Thymus (tissue), 14 donors: ENCODE results near the gene MRPL48. TPM values are rescaled to one million over a fixed set of nuclear protein-coding genes. Genes with fewer than 3 reads are reported as not detected.
"Not testable (repeated sequence)": the region's sequence is repeated elsewhere in the genome, so short reads cannot be mapped to it uniquely, and the experiment has no call there.

Experiments used
- DNase-seq, 9 donors: peaks; one replicate each; pipeline ENCODE4 v3.0.0-alpha.2; 2013; ENCODE audit warnings: low spot score in 9 of 9, low read depth in 6 of 9, missing footprints in 1 of 9
- H3K27ac ChIP-seq, 2 donors: one replicate each; pipeline ENCODE4 v1.5.1; 2013; ENCODE audit warnings: control low read depth in 1 of 2, low read depth in 1 of 2, low read length in 1 of 2, mild to moderate bottlenecking in 1 of 2, moderate library complexity in 1 of 2
- H3K27me3 ChIP-seq, 2 donors: one replicate each; pipeline ENCODE4 v1.5.1; 2013; ENCODE audit warnings: low read length in 1 of 2; ENCODE audit not compliant: control insufficient read depth in 2 of 2, insufficient read depth in 1 of 2
- H3K36me3 ChIP-seq, 2 donors: one replicate each; pipeline ENCODE4 v1.5.1; 2013; ENCODE audit warnings: low read length in 1 of 2, mild to moderate bottlenecking in 1 of 2, moderate library complexity in 1 of 2; ENCODE audit not compliant: control insufficient read depth in 2 of 2, insufficient read depth in 2 of 2
- H3K4me1 ChIP-seq, 2 donors: one replicate each; pipeline ENCODE4 v1.5.1; 2013; ENCODE audit warnings: low read length in 2 of 2; ENCODE audit not compliant: control insufficient read depth in 2 of 2, insufficient read depth in 2 of 2
- H3K4me3 ChIP-seq, 2 donors: one replicate each; pipeline ENCODE4 v1.5.1; 2013; ENCODE audit warnings: low read length in 2 of 2, control low read depth in 1 of 2, mild to moderate bottlenecking in 1 of 2
- H3K9me3 ChIP-seq, 2 donors: one replicate each; pipeline ENCODE4 v1.5.1; 2013; ENCODE audit warnings: low read length in 1 of 2, mild to moderate bottlenecking in 1 of 2; ENCODE audit not compliant: control insufficient read depth in 2 of 2, insufficient read depth in 1 of 2
- WGBS: extraction: QIAGEN DNeasy Blood & Tissue Kit; methylation state at CpG from one replicate; pipeline ENCODE4 v1.1.7; 2013; 5-methylcytosine and 5-hydroxymethylcytosine counted together
- long read RNA-seq, 10 donors: transcript quantifications; one replicate each; lab custom pipeline, GENCODE V29; 2026
- polyA plus RNA-seq: library from polyadenylated mRNA; stranded (reverse); fragments of 200-250 nt; gene quantifications from one replicate; pipeline ENCODE4 v1.2.3, GENCODE V29; 2013
- total RNA-seq: library from RNA; stranded (reverse); fragments of 120-200 nt; gene quantifications from one replicate; pipeline ENCODE4 v1.2.4, GENCODE V29; 2013
- donor health status: healthy.

Gene MRPL48
- 66.6 TPM for total RNA-seq
- 43.7 TPM for polyA plus RNA-seq
- long read RNA-seq, donor 1, partial matches to known transcripts, result 0 of 4 reads
- long read RNA-seq, donor 1, other reads (novel, unspliced or antisense), result 0 of 4 reads
- long read RNA-seq, donor 2, result 0 reads
- long read RNA-seq, donor 3, transcript MRPL48-201 (8 exons, 1,536 nt), result major isoform, 32 of 38 reads
- long read RNA-seq, donor 3, partial matches to known transcripts, result 0 of 38 reads
- long read RNA-seq, donor 3, other reads (novel, unspliced or antisense), result 0 of 38 reads
- long read RNA-seq, donor 4, transcript MRPL48-201 (8 exons, 1,536 nt), result major isoform, 8 of 12 reads
- long read RNA-seq, donor 4, partial matches to known transcripts, result 0 of 12 reads
- long read RNA-seq, donor 4, other reads (novel, unspliced or antisense), result 0 of 12 reads
- long read RNA-seq, donor 5, transcript MRPL48-201 (8 exons, 1,536 nt), result major isoform, 41 of 55 reads
- long read RNA-seq, donor 5, partial matches to known transcripts, result 11 of 55 reads
- long read RNA-seq, donor 5, other reads (novel, unspliced or antisense), result 0 of 55 reads
- long read RNA-seq, donor 6, transcript MRPL48-201 (8 exons, 1,536 nt), result major isoform, 15 of 18 reads
- long read RNA-seq, donor 6, partial matches to known transcripts, result 0 of 18 reads
- long read RNA-seq, donor 6, other reads (novel, unspliced or antisense), result 0 of 18 reads
- long read RNA-seq, donor 7, transcript MRPL48-201 (8 exons, 1,536 nt), result major isoform, 16 of 19 reads
- long read RNA-seq, donor 7, partial matches to known transcripts, result 0 of 19 reads
- long read RNA-seq, donor 7, other reads (novel, unspliced or antisense), result 0 of 19 reads
- long read RNA-seq, donor 8, transcript MRPL48-201 (8 exons, 1,536 nt), result major isoform, 13 of 15 reads
- long read RNA-seq, donor 8, partial matches to known transcripts, result 0 of 15 reads
- long read RNA-seq, donor 8, other reads (novel, unspliced or antisense), result 0 of 15 reads
- long read RNA-seq, donor 9, transcript MRPL48-201 (8 exons, 1,536 nt), result major isoform, 19 of 19 reads
- long read RNA-seq, donor 9, partial matches to known transcripts, result 0 of 19 reads
- long read RNA-seq, donor 9, other reads (novel, unspliced or antisense), result 0 of 19 reads
- long read RNA-seq, donor 10, transcript MRPL48-201 (8 exons, 1,536 nt), result major isoform, 5 of 101 reads
- long read RNA-seq, donor 10, partial matches to known transcripts, result 95 of 101 reads
- long read RNA-seq, donor 10, other reads (novel, unspliced or antisense), result 0 of 101 reads

DNA sequence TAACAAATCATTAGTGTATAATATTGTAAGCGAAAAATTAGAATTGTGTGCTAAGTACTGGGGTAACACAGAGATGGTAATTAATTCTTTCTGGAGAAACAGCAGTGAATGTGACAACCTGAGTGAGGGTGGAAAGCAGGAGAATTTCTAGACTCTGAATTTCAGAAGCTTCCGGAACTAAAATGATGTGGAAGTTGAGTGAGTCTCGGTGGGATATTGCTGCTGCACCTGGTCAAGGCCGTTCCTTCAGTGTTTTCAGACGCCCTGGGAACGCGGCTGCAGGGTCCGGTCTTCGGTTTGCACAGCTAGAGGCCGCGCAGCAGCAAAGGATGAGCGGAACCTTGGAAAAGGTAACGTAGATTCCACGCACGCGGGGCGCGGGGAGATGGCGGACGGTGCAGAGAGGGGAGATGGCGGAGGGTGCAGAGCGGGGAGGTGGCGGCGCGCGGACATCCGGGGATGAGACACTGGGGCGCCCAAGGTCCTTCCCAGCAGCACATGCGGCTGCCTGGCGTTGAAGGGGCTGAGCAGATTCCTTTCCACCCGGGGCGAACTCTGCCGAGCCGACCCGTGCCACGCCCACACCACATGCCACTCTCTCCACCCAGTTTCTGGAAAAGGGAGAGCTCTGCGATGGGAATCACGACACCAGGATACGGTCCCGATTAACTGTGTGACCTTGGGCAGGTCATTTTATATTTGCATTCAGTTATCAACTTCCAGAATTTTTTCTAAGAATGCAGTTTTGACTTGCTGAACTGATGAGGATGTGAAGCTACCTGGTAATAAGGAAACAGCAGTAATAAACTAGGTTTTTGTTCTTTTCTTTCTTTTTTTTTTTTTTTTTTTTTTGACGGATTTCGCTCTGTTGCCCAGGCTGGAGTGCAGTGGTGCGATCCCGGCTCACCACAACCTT is at the start of gene MRPL48:
MRPL48 (plus strand) TSS at position 232 of the 916 bp plus-strand sequence; CDS start at position 330, 98 bp downstream.
- peak within 1 kb of the TSS; percentile 95 to 98 for H3K27ac ChIP-seq
- 6% methylated on average over 44 of the region's 44 CpGs for WGBS
- peaks cover 0 to 1% of the 10 kb centered on the region in 2 donors for H3K9me3 ChIP-seq

DNA sequence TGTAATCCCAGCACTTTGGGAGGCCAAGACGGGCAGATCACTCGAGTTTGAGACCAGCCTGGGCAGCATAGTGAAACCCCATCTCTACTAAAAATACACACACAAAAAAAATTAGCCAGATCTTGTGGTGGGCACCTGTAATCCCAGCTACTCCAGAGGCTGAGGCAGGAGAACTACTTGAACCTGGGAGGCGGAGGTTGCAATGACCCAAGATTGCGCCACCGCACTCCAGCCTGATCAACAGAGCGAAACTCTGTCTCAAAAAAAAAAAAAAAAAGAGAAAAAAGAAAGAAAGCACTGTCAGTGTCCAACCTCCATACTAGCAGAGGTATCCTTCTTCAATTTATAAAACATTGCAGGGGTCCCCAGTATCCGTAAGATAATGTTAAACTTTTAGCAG is 44.6 kb upstream of the MRPL48 start:
- no peak for DNase-seq
- Histone ChIP-seq H3K27me3 (no peaks in the 10 kb centered on the region), H3K9me3 (no peaks in the 10 kb centered on the region), H3K27ac (no peak overlapping the region), H3K4me3 (no peak overlapping the region), H3K36me3 (no peaks in the 10 kb centered on the region), H3K4me1 (no peaks in the 10 kb centered on the region)
- WGBS, result 97% methylated on average over 7 of the region's 7 CpGs

More for the DNA sequence above, at the start of gene MRPL48:
- DNase-seq, result peak; percentile 66 to 93 (median 86)
- H3K27me3 ChIP-seq, result no peaks in the 10 kb centered on the region
- H3K4me3 ChIP-seq, result peak within 1 kb of the TSS; percentile 73 to 97
- no peaks in the 10 kb centered on the region for H3K36me3 ChIP-seq
- H3K4me1 ChIP-seq, result peaks cover 4 to 10% of the 10 kb centered on the region in 2 donors

DNA sequence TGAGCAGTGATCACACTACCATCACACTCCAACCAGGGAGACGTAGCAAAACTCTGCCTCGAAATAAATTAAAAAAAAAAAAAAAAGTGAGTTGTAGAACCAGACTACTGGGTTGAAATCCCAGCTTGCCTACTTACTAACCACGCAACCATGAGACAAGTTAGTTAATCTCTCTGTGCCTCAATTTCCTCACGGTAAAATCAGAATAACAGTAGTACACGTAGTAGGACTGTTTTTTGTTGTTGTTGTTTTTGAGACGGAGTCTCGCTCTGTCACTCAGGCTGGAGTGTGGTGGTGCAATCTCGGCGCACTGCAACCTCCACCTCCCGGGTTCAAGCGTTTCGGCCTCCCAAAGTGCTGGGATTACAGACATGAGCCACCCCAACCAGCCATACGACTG is 41.0 kb upstream of the MRPL48 start:
- no peak for DNase-seq
- Histone ChIP-seq H3K4me3 (no peak overlapping the region), H3K27me3 (no peaks in the 10 kb centered on the region), H3K36me3 (peaks cover 0 to 2% of the 10 kb centered on the region in 2 donors), H3K4me1 (no peaks in the 10 kb centered on the region), H3K27ac (no peak overlapping the region), H3K9me3 (no peaks in the 10 kb centered on the region)
- 98% methylated on average over 13 of the region's 13 CpGs for WGBS

DNA sequence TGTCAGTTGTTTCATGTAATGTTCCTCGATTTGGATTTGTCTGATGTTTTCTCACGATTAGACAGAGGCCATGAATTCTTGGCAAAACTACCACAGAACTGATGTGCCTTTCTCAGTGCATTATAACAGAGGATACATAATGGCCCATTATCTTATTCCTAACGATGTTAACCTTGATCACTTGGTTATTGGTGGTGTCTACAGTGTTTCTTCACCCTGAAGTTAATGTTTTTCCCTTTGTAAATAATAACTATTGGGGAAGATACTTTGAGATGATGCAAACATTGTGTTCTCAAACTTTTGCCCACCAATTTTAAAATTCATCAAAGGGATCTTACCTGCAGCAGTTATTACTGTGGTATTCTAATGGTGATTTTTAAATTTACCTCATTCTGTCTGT is 39.9 kb upstream of the MRPL48 start:
- H3K27me3 ChIP-seq, result no peaks in the 10 kb centered on the region
- WGBS, result 94% methylated on average over 3 of the region's 3 CpGs
- H3K36me3 ChIP-seq, result peaks cover 0 to 2% of the 10 kb centered on the region in 2 donors
- no peak overlapping the region for H3K4me3 ChIP-seq
- no peak for DNase-seq
- peaks cover 2 to 4% of the 10 kb centered on the region in 2 donors for H3K4me1 ChIP-seq
- H3K27ac ChIP-seq, result no peak overlapping the region
- no peaks in the 10 kb centered on the region for H3K9me3 ChIP-seq

DNA sequence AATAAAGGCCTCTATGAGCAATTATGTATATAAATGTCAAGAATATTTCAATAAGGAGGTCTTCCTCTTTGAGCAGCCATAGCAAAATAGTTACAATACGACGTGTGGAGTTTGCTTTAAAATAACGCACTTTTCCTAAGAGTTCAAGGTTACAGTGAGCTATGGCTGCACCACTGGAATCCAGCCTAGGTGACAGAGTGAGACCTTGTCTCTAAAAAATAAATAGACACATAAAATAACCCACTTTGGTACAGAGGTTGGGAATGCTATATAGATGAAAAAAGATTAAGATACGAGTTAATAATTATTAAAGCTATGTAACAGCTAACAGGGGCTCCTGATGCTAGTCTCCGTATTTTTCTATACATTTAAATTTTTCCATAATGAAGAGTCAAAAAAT is 39.4 kb upstream of the MRPL48 start:
- Histone ChIP-seq H3K36me3 (peaks cover 0 to 2% of the 10 kb centered on the region in 2 donors), H3K27me3 (no peaks in the 10 kb centered on the region), H3K9me3 (no peaks in the 10 kb centered on the region), H3K27ac (no peak overlapping the region), H3K4me3 (no peak overlapping the region), H3K4me1 (peaks cover 2 to 4% of the 10 kb centered on the region in 2 donors)
- 98% methylated on average over 5 of the region's 5 CpGs for WGBS
- no peak for DNase-seq

DNA sequence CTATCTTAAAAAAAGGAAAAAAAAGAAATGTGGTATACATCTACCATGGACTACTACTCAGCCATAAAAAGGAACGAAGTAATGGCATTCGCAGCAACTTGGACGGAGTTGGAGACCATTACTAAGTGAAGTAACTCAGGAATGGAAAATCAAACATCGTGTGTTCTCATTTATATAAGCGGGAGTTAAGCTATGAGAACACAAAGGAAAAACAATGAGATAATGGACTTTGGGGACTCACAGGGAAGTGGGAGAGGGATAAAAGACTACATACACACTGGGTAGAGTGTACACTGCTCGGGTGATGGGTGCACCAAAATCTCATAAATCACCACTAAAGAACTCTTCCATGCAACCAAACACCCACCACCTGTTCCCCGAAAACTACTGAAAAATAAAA is 38.6 kb upstream of the MRPL48 start:
- WGBS, result 97% methylated on average over 7 of the region's 7 CpGs
- DNase-seq, result no peak
- no peak overlapping the region for H3K27ac ChIP-seq
- no peaks in the 10 kb centered on the region for H3K9me3 ChIP-seq
- no peak overlapping the region for H3K4me3 ChIP-seq
- no peaks in the 10 kb centered on the region for H3K27me3 ChIP-seq
- peaks cover 0 to 2% of the 10 kb centered on the region in 2 donors for H3K36me3 ChIP-seq
- peaks cover 2 to 4% of the 10 kb centered on the region in 2 donors for H3K4me1 ChIP-seq

DNA sequence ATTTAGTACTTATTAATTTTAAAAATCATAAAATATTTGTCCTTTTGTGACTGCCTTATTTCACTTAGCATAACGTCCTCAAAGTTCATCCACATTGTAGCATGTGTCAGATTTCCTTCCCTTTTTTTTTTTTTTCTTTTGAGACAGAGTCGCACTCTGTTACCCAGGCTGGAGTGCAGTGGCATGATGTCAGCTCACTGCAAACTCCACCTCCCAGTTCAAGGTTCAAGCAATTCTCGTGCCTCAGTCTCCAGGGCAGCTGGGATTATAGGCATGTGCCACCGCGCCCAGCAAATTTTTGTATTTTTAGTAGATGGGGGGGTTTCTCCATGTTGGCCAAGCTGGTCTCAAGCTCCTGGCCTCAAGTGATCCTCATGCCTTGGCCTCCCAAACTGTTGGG is 37.4 kb upstream of the MRPL48 start:
- Histone ChIP-seq H3K9me3 (no peaks in the 10 kb centered on the region), H3K36me3 (peaks cover 0 to 2% of the 10 kb centered on the region in 2 donors), H3K27ac (no peak overlapping the region), H3K27me3 (no peaks in the 10 kb centered on the region), H3K4me3 (no peak overlapping the region), H3K4me1 (peaks cover 2 to 4% of the 10 kb centered on the region in 2 donors)
- DNase-seq, result no peak
- WGBS, result 67% methylated on average over 5 of the region's 5 CpGs

DNA sequence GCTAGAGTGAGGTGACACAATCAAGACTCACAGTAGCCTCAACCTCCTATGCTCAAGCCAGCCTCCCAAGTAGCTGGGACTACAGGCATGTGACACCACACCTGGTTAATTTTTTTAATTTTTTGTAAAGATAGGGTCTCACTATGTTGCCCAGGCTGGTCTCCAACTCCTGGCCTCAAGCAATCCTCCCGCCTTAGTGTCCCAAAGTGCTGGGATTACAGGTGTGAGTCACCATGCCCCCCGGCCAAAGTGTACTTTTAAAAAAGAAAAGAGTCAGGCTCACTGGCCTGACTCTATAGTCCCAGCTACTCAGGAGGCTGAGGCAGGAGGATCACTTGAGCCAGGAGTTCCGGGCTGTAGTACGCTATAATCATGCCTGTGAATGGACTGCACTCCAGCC is 36.8 kb upstream of the MRPL48 start:
- not testable (repeated sequence) for H3K27ac ChIP-seq

More for the DNA sequence above, 36.8 kb upstream of the MRPL48 start:
- 98% methylated on average over 4 of the region's 4 CpGs for WGBS
- H3K4me1 ChIP-seq, H3K27me3 ChIP-seq, H3K4me3 ChIP-seq, H3K9me3 ChIP-seq, DNase-seq, H3K36me3 ChIP-seq: not testable (repeated sequence)
